ENCODE measurements around the gene TIGD7. TPM values are rescaled to one million over a fixed set of nuclear protein-coding genes. Genes with fewer than 3 reads are reported as not detected.

Gene TIGD7
- total RNA-seq, 1 experiment from 2014 or later: 2.1 TPM

Other genes with a start within 250 kb of the TIGD7 start
- 99.8 and 160 TPM in 2 replicates for gene IL32, start 239.8 kb downstream of the TIGD7 start, total RNA-seq (2014; rRNA removed; shearing (Covaris generic))
- gene ZSCAN10, start 206.1 kb downstream of the TIGD7 start, total RNA-seq (2014; rRNA removed; shearing (Covaris generic)): not detected in 2 replicates
- 13.8 and 15.3 TPM in 2 replicates for gene ZNF205, start 192.8 kb downstream of the TIGD7 start, total RNA-seq (2014; rRNA removed; shearing (Covaris generic))
- gene ZNF213, start 170.4 kb downstream of the TIGD7 start, total RNA-seq (2014; rRNA removed; shearing (Covaris generic)): 2.6 and 3.8 TPM in 2 replicates
- gene OR1F1, start 117.2 kb downstream of the TIGD7 start, total RNA-seq (2014; rRNA removed; shearing (Covaris generic)): not detected in 2 replicates
- gene ZNF200, start 70.3 kb downstream of the TIGD7 start, total RNA-seq (2014; rRNA removed; shearing (Covaris generic)): 8.5 TPM in 2 replicates
- not detected in 2 replicates for gene MEFV, start 48.8 kb downstream of the TIGD7 start, total RNA-seq (2014; rRNA removed; shearing (Covaris generic))
- 41.0 and 53.8 TPM in 2 replicates for gene ZNF263, start 21.9 kb downstream of the TIGD7 start, total RNA-seq (2014; rRNA removed; shearing (Covaris generic))
- 15.5 and 16.8 TPM in 2 replicates for gene ZNF75A, start 67 bp upstream of the TIGD7 start, total RNA-seq (2014; rRNA removed; shearing (Covaris generic))
- 0.08 TPM in 1 of 2 replicates, not detected in the other for gene OR2C1, start 50.5 kb upstream of the TIGD7 start, total RNA-seq (2014; rRNA removed; shearing (Covaris generic))
- gene ZSCAN32, start 95.6 kb upstream of the TIGD7 start, total RNA-seq (2014; rRNA removed; shearing (Covaris generic)): 8.1 and 15.1 TPM in 2 replicates
- 6.8 and 7.8 TPM in 2 replicates for gene ZNF174, start 95.8 kb upstream of the TIGD7 start, total RNA-seq (2014; rRNA removed; shearing (Covaris generic))
- gene ZNF597, start 138.1 kb upstream of the TIGD7 start, total RNA-seq (2014; rRNA removed; shearing (Covaris generic)): 2.1 and 2.9 TPM in 2 replicates
- 4.6 and 6.8 TPM in 2 replicates for gene NAA60, start 138.2 kb upstream of the TIGD7 start, total RNA-seq (2014; rRNA removed; shearing (Covaris generic))
- not detected in 2 replicates for gene C16orf90, start 190.1 kb upstream of the TIGD7 start, total RNA-seq (2014; rRNA removed; shearing (Covaris generic))
- 17.4 and 37.6 TPM in 2 replicates for gene CLUAP1, start 195.6 kb upstream of the TIGD7 start, total RNA-seq (2014; rRNA removed; shearing (Covaris generic))